Measurements from ENCODE around the gene EXOSC3. TPM values are rescaled to one million over a fixed set of nuclear protein-coding genes. Genes with fewer than 3 reads are reported as not detected.

The EXOSC3 gene
- total RNA-seq, 4 donors from 2014 or later: 32.0 to 52.0 (median 43.0) TPM

DNA sequence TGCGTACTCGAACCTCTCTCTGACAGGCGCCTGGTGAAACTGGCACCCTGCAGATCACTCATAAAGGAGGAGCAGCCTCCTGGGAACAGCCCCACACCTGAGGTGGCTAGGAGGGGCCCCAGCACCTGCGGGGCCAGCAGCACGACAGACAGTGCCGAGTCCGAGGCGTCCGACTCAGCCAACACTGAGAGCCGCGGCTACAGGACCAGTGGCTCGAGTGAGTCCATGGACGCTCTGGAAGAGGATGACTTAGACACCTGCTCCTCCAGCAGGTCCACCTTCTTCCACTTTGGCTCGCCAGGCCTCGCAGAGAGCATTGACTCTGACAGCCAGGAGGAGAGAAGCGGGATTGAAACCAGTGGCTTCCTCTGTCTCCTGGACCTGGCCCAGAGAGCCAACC lies 44.7 kb downstream of the EXOSC3 start:
- Histone ChIP-seq H3K27me3 (no peaks in the 10 kb centered on the region), H3K4me1 (no peaks in the 10 kb centered on the region), H3K36me3 (no peaks in the 10 kb centered on the region), H3K9me3 (no peaks in the 10 kb centered on the region), H3K27ac (replicated peaks in 1 of 4) (no peak overlapping the region), H3K4me3 (no peak overlapping the region)
- TF ChIP-seq POLR2A (IDR thresholded peaks at IDR 0.05; ENCODE audit: low read depth) (no peak), EP300 (IDR thresholded peaks at IDR 0.05) (no peak), POLR2AphosphoS5 (IDR thresholded peaks at IDR 0.05) (no peak)
- TF ChIP-seq, protein P1, sequence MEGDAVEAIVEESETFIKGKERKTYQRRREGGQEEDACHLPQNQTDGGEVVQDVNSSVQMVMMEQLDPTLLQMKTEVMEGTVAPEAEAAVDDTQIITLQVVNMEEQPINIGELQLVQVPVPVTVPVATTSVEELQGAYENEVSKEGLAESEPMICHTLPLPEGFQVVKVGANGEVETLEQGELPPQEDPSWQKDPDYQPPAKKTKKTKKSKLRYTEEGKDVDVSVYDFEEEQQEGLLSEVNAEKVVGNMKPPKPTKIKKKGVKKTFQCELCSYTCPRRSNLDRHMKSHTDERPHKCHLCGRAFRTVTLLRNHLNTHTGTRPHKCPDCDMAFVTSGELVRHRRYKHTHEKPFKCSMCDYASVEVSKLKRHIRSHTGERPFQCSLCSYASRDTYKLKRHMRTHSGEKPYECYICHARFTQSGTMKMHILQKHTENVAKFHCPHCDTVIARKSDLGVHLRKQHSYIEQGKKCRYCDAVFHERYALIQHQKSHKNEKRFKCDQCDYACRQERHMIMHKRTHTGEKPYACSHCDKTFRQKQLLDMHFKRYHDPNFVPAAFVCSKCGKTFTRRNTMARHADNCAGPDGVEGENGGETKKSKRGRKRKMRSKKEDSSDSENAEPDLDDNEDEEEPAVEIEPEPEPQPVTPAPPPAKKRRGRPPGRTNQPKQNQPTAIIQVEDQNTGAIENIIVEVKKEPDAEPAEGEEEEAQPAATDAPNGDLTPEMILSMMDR (IDR thresholded peaks at IDR 0.05): no peak
- WGBS: 90% methylated on average over 2 of the region's 16 CpGs
- DNase-seq (ENCODE audit: extremely low spot score): no peak
- intact Hi-C loops (cut with DNase I): loop anchor here (10.0 kb wide), 1 partner anchor 625 kb away; no protein-coding TSS in a partner anchor

DNA sequence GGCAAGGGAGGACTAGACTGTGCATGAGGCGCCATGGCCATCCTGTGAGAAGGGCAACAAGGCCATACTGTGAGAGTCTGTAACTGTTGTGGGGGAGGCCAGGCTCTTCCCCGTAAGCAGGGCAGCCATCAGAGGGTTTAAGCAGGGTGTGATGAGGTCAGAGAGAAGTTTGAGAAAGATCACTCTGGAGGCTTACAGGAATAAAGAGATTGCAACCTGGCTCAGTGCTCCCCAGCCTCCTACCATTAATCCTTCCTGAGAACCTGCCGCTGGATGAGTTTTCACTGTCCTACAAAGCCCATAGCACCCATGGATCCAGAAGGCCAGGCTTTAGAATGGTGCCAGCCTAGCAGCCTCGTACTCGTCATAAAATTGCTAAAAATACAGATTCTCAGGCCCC lies 45.6 kb downstream of the EXOSC3 start:
- intact Hi-C loops (cut with DNase I): loop anchor here (5.0 kb wide), 1 partner anchor 117 kb away; no protein-coding TSS in a partner anchor
- Histone ChIP-seq H3K27me3 (no peaks in the 10 kb centered on the region), H3K4me1 (no peaks in the 10 kb centered on the region), H3K4me3 (no peak overlapping the region), H3K9me3 (no peaks in the 10 kb centered on the region), H3K27ac (replicated peaks in 1 of 4) (no peak overlapping the region), H3K36me3 (no peaks in the 10 kb centered on the region)
- DNase-seq (ENCODE audit: extremely low spot score): no peak
- TF ChIP-seq, protein P1 (IDR thresholded peaks at IDR 0.05): no peak
- TF ChIP-seq POLR2AphosphoS5 (IDR thresholded peaks at IDR 0.05): no peak
- no peak for TF ChIP-seq POLR2A (IDR thresholded peaks at IDR 0.05; ENCODE audit: low read depth)
- TF ChIP-seq EP300 (IDR thresholded peaks at IDR 0.05): no peak
- 94% methylated on average over 5 of the region's 5 CpGs for WGBS

DNA sequence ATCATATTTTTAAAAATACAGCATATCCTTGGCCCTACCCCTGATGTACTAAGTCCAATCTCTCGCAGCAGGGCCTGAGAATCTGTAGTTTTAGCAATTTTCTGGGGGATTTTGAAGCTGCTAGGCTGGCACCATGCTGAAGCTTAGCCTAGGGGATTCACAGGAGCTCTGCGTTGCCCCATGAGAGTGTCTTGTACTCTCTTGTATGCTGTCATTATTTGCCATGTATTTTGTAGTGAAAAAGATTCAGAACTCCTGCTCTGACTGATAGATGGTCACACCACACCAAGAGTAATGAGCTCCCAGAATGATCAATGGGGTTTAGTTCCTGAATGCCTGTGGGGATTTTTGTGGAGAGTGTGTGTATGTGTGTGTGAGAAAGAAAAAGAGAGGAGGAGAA lies 51.9 kb downstream of the EXOSC3 start:
- H3K4me1 ChIP-seq: no peaks in the 10 kb centered on the region
- no peak for TF ChIP-seq POLR2AphosphoS5 (IDR thresholded peaks at IDR 0.05)
- no peak for TF ChIP-seq POLR2A (IDR thresholded peaks at IDR 0.05; ENCODE audit: low read depth)
- no peak for TF ChIP-seq EP300 (IDR thresholded peaks at IDR 0.05)
- TF ChIP-seq, protein P1 (IDR thresholded peaks at IDR 0.05): no peak
- H3K27ac ChIP-seq (replicated peaks in 1 of 4): no peak overlapping the region
- no peaks in the 10 kb centered on the region for H3K9me3 ChIP-seq
- DNase-seq (ENCODE audit: extremely low spot score): no peak
- 93% methylated on average over 2 of the region's 2 CpGs for whole genome bisulfite sequencing
- H3K27me3 ChIP-seq: peaks cover 0 to 37% (median 0%) of the 10 kb centered on the region in 4 donors
- intact Hi-C loops (cut with DNase I): no loop called here
- H3K4me3 ChIP-seq: no peak overlapping the region
- no peaks in the 10 kb centered on the region for H3K36me3 ChIP-seq

- H3K4me3 ChIP-seq: no peak overlapping the region
- H3K4me1 ChIP-seq: no peaks in the 10 kb centered on the region
- intact Hi-C loops (cut with DNase I): no loop called here
- no peak for TF ChIP-seq EP300 (IDR thresholded peaks at IDR 0.05)
- no peak for TF ChIP-seq POLR2A (IDR thresholded peaks at IDR 0.05; ENCODE audit: low read depth)
- TF ChIP-seq POLR2AphosphoS5 (IDR thresholded peaks at IDR 0.05): no peak
- TF ChIP-seq, protein P1 (IDR thresholded peaks at IDR 0.05): no peak
- no peaks in the 10 kb centered on the region for H3K9me3 ChIP-seq
- no peak for DNase-seq (ENCODE audit: extremely low spot score)
- no peaks in the 10 kb centered on the region for H3K36me3 ChIP-seq
- no peak overlapping the region for H3K27ac ChIP-seq (replicated peaks in 1 of 4)
- 58% methylated on average over 10 of the region's 10 CpGs for WGBS
- peaks cover 0 to 43% (median 0%) of the 10 kb centered on the region in 4 donors for H3K27me3 ChIP-seq
These were observed 52.6 kb downstream of the EXOSC3 start for GRCh38 chr9:37732086-37732741.

Data from esophagus muscularis mucosa (tissue), 4 donors.